HuH-7 (cell line): ENCODE data around the gene BCLAF1.
"Not testable (repeated sequence)": the region's sequence is repeated elsewhere in the genome, so short reads cannot be mapped to it uniquely, and the experiment has no call there.

Source experiments
- DNase-seq: peaks from one replicate; pipeline ENCODE4 v3.0.0; 2011; ENCODE audit warnings: low spot score

The BCLAF1 gene

DNA sequence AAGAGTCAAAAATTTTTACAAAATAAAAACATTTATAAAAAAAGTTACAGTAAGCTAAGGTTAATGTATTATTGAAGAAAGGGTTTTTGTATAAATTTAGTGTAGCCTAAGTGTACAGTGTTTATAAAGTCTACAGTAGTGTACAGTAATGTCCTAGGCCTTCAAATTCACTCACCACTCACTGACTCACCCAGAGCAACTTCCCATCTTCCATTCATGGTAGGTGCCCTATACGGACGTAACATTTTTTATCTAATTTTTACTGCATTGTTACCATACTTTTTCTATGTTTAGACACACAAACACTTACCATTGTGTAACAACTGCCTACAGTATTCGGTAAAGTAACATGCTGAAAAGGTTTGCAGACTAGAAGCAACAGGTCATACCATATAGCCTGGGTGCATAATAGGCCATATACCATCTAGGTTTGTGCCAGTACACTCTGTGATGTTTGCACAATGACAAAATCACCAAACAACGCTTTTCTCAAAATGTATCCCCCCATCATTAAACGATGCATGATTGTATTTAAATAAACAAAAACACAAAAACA is 45.5 kb downstream of the BCLAF1 start:
- no peak for DNase-seq

DNA sequence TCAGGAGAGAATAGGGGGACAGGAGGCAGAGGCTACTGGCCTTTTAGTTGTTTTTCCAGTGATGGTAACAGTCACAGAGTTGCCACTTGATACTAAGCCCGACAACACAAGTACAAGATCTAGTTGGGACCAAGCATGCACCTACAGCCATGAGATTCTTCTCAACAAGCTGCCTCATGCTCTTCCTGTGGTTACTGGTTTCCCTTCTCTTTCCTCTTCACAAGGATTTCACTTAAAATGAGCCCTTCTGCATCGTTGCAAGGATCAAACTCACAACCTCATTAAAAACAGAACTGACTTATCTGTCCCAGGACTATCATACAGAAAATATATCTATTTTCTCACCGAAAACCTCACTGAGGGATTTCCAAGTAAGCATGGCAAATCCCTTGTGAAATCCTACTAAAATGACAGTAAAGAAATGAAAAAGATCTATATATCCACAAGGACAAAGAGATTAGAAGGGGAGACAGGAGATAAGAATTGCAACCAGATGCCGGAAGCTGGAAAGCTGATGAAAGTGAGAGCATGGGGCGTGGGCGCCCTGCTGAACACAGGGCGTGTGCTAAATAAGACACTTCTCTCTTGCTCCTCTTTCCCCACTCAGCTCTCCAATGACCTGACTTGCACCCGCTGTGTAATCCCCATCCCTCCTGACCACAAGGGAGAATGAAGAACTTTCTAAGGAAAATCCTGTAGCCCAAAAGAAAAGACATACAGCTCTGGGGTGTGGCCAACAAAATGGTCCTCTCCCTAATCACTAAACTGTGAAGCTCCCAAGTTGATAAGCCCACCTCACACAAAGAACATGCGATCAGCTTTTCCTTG is 53.0 kb downstream of the BCLAF1 start:
- DNase-seq = no peak

DNA sequence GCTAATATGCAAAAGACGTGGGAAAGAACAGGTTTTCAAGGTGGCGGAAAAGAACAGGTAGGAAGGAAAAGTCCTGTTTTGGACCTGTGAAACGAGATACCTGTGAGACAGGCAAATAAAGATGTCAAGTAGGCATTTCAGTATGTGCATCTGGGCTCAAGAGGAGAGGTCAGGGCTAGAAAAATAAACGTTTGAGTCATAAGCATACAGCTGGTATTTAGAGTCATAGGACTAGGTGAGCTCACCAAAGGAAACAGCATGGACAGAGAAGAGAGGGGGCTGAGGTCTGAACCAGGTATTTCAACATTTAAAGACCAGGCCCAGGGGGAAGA is 54.4 kb downstream of the BCLAF1 start:
- no peak for DNase-seq

DNA sequence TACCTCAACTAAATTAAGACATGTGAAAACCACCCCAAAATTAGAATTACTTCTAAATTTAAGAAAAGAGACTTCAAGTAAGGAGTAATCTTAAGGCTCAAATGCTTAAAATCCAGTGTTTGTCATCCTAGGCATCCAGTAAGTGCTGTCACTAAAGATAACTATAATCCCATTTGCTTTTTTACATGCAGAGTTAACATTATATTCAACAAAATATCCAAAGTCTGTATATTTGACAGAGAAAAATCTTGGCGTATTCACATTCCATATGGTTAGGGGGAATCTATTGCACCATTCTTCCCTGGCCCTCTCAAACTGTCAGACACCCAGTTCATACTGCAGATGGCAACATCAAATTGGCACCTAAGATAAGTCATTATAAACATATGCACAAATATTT is 56.9 kb downstream of the BCLAF1 start:
- DNase-seq = no peak

DNA sequence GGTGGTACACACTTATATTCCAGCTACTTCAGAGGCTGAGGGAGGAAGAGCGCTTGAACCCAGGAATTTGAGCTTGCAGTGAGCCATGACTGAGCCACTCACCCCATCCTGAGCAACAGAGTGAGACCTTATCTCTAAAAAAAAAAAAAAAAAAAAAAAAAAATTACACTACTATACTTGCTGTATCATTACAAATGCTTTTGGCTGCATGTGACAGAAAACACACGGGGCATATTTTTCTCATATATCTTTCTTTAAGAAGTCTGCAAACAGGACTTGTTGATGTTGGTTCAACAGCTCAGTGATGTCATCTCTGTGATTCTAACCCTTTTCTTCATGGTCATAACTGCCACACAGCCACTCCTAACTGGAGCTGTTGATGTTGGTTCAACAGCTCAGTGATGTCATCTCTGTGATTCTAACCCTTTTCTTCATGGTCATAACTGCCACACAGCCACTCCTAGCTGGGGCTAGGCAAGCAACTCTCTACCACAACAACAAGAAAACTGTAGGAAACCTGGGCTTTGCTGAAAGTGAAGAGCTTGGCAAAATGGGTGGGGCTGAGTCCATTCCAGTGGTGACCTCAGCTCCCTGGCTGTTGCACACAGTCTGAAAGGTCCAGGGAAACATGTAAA is 59.3 kb downstream of the BCLAF1 start:
- no peak for DNase-seq

DNA sequence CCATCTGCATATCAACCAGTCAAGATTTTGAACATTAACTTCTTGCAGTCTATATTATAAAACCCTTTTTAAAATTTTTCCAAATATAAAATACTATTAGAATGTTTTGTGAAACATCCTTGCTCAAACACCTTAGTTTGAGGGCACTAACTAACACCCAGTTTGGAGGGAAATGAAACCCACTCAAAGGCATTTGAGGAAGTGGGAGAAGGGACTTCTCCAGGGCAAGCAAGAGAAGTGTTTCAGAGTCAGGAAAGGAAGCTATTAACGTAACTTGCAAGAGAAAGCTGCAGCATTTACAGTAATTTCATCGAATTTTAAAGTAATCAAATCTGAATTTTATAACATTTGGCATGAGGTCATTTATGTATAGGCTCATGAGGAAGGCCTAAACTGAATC is 60.8 kb downstream of the BCLAF1 start:
- DNase-seq = no peak

DNA sequence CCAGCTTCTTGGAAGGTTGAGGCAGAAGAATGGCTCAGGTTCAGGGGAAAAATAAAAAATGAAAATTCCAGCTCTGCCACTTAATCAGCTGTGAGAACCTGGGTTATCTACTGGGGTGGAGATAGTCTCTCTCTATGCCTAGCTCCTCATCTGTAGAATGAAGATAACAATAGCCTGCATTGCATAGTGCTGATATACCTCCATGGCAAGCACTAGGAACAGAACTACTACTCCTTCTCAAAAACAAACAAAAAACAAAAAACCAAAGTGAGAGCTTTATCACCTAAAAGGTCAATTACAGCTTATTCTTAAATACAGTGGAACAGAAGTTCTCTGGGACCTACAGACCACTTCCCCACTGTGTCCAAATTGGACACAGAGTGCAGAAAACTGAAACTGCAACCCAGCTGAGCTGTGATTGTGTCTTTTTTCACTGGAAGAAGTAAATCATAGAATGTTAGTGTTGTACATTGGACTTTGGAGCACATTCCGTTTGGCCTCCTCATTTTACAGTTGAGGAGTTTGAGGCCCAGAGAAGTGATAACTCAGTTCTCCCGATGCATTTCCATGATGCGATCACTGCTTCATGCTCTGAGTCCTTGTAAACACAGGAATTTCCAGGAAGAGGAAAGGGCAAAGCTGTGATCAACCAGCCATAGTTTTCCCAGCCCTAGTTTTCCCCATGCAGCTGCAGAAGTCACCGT is 62.8 kb downstream of the BCLAF1 start:
- DNase-seq = no peak

DNA sequence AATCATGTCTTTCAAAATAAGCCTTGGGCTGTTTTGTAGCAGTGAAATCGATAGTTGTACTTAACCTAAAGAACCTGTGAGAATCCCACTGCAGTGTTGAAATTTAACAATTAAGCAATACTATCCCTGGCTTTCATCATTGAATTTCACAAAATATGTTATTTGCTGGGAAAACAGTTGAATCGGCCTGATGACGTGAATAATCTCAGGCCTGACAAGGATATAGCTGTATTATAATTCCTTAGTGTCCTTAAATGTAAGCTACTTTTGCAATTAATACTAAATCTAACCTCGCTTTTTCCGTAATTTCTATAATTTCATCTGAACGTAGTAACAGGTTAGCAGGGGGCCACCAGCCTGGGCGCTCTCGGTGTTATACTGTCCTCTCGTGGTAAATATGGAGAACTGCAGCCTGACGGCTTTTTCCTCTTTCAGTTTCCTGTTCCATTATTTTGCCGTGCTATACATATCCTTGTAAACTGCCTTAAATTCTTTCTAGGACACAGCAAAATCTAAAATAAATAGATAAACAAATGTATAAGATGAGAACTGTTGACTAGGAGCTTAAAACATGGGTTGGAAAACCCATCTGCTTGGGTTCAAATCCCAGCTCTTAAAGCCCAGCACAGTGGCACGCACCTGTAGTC is 63.5 kb downstream of the BCLAF1 start:
- DNase-seq = peak; percentile 45

DNA sequence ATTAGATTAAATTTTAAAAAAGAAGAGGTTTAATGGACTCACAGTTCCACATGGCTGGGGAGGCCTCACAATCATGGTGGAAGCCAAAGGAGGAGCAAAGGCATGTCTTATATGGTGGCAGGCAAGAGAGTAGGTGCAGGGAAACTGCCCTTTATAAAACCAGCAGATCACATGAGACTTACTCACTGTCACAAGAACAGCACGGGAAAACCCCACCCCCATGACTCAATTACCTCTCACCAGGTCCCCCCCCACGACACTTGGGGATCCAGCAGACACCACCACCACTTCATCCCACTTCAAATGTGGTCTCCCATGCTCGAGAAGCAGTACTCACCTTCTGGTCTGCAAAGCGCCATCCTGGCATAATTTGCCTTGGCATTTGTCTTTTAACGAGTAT is 64.2 kb downstream of the BCLAF1 start:
- no peak for DNase-seq

DNA sequence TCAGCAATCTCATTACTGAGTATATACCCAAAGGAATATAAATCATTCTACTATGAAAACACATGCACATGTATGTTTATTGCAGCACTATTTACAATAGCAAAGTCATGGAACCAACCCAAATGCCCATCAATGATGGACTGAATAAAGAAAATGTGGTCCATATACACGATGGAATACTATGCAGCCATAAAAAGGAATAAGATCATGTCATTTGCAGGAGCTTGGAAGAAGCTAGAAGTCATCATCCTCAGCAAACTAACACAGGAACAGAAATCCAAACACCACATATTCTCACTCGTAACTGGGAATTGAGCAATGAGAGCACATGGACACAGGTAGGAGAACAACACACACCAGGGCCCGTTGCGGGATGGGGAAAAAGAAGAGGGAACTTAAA is 64.7 kb downstream of the BCLAF1 start:
- not testable (repeated sequence) for DNase-seq

DNA sequence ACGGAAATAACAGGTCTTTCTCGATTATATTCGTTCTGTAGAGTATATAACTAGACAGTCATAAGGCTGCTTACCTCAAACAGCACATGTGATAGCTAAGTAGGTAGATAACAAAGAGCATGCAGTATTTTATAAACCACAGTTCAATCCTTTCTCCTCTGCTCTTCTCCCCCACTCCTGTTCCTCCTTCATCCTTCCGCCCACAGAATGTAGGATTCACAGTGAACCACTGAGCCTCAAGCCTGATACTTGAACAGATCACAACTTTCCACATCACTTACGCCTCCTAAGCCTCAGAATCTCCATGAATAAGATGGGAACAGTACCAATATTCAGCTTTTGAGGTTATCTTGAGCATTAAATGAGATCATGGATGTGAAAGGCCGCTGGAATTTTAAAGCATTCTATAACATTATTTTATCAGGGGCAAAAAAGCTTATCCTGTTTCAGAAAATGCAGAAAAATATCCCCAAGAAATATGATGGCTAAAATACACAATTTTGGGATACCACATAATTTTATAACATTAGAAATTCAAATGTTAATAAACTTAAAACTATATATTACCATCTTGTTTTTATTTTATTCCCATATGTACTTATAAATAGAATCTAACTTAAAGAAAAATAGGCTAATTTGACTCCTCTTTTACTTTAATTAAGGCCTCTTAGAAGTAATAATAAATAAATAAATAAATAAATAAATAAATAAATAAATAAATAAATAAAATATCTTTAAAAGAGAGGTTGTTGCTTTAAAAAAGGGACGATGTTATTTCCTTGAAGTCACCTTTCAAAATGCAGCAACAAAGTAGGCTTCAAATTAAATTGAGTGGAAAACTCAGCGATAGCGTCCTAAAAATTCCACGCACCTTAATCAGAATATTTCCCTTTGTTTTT is 72.9 kb downstream of the BCLAF1 start:
- DNase-seq = no peak

DNA sequence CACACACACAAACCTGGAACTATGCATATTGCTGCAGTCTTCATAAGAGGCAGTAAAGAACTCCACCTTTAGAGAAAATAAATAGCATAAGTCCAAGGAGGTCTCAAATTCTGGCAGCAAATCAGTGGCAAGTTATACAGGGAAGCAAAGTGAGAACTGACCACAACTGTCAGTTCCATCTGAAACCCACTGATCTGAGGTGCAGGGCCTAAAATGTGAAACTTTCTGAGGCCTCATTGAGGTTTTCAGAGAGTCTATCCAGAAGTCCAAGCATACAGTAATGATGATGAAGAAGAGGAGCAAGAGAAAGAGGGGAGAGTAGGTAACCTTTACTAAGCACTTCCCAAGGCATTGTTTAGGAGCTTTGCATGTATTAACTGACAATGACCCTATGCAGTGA is 75.8 kb downstream of the BCLAF1 start:
- no peak for DNase-seq

DNA sequence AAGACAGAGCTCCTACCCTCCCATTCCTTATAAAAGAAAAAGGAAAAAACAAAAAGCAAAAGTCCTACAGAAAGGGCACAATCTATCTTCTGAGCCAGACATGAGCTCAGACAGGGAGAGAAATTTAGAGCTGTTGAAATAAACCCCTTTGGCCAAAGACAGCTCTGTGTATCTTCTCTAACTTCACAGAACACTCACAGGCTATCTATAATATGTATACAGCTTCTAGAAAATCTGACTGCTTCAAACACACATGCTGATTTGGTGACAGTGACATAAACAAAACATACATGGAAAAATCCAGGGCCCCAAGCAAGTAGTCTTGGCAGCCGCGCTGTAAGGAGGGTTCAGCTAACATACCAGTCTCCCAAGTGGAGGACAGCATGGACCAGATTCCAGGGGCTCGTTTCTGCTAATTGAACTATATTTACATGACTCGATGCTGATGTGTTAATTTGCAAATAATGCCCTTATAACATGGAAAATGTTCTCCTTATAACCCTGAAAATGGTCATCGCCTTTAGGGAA is 76.6 kb downstream of the BCLAF1 start:
- DNase-seq = no peak

DNA sequence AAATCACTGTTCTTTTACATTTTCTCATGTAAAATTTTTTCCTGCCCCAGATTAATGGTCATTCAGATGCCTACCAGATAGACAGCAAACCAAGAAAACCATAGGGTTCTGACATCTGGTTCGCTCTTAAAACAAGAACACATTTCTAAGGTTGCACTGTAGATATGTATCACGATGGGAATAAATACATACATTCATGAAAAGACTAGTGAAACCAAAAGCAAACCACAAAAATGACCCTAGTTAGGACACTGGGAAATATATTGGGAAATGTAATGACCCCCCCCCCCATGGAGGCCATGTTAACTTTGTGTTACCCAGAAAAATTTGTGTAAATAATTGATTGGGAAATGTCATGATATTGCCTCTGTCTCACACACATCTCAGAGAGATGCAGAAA is 77.0 kb downstream of the BCLAF1 start:
- DNase-seq = no peak

DNA sequence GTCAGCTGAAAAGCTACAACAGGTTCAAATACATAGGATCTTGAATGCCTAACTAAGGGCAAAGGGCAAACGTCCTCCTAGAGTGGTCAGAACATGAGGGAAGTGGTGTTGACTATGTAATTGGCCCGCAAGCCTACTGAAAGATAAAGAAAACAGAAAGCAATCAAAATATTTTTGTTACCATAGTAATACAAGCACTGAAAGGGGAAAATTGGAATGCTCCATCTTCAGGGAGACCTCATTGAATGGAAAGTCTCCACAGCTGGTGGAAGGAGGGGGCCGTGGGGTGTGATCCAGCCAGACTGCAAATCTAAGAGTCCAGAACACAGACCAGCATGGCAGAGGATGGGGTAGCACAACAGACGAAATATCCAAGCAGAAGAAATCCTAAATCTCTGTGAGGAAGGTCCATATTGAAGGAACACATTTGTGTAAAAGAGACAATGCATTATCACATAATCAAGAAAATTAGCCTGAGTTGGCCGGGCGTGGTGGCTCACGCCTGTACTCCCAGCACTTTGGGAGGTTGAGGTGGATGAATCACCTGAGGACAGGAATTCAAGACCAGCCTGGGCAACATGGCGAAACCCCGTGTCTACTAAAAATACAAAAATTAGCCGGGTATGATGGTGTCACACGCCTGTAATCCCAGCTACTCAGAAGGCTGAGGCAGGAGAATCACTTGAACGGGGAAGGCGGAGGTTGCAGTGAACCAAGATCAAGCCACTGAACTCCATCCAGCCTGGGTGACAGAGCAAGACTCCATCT is 79.1 kb downstream of the BCLAF1 start:
- DNase-seq = no peak

DNA sequence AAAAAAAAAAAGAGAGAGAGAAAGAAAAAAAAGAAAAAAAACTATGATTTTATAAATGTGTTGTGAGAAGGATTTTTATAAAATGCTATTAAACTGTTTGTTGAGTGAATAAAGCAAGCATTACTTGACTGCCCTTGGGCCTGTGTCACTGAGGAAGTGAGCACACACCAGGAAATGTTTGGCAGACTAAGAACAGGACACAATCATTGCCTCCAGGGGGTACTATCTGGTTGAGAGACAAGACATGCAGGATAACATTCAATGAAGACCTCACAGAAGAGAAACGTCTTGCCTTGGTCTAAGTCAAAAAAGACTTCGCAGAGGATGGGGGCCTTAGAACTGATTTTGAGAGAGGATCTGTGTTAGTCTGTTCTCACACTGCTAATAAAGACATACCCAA is 80.2 kb downstream of the BCLAF1 start:
- DNase-seq = no peak

DNA sequence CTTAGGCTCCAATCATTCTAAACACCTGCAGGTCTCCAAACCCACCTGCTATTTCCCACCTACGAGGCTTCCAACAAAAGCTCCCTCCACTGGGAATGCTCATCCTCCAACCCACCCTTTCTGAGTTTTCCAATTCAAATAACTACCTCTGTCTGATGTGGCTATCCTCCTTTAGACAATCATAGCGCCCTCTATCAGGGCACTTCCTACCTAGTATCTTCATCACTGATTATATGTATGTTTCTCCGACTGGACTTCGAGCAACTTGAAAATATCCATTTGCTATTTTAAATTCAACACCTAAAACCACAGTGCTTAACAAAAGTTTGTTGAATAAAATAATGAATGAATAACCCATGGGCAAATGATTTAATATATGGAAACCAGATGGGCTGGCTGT is 80.9 kb downstream of the BCLAF1 start:
- no peak for DNase-seq
